ENCODE measurements around the gene GALM. TPM values are rescaled to one million over a fixed set of nuclear protein-coding genes. Genes with fewer than 3 reads are reported as not detected.

Gene GALM
- total and polyA plus RNA-seq, 4 donors: 20.5 to 32.8 (median 26.1) TPM

GRCh38 chr2:38743672-38744398 lies 77.9 kb downstream of the GALM start:
- peaks cover 7 to 58% (median 48%) of the 10 kb centered on the region in 4 donors for H3K36me3 ChIP-seq (ENCODE audit: control insufficient read depth in 4 of 4, insufficient read depth in 3 of 4, low read depth in 1 of 4, low read length in 3 of 4)
- H3K9ac ChIP-seq (ENCODE audit: low read depth in 1 of 2, low read length in 2 of 2): no peak overlapping the region
- H3K4me1 ChIP-seq (ENCODE audit: control insufficient read depth in 4 of 4, insufficient read depth in 4 of 4, low read length in 3 of 4): peaks cover 5 to 64% (median 48%) of the 10 kb centered on the region in 4 donors
- no peaks in the 10 kb centered on the region for H3K27me3 ChIP-seq (ENCODE audit: control insufficient read depth in 4 of 4, insufficient read depth in 4 of 4, low read length in 3 of 4)
- TF ChIP-seq NR2F2 (IDR thresholded peaks at IDR 0.05) (no peak), HNF4A (conservative IDR thresholded peaks at IDR 0.05) (no peak), HNF4G (IDR thresholded peaks at IDR 0.05) (no peak), CTCF (IDR thresholded peaks at IDR 0.05; ENCODE audit: low read depth, low read length, missing input control) (no peak), REST (IDR thresholded peaks at IDR 0.05) (no peak), RXRA (IDR thresholded peaks at IDR 0.05) (no peak), EGR1 (IDR thresholded peaks at IDR 0.05; ENCODE audit: low read depth in 2 of 2) (no peak), FOXA2 (IDR thresholded peaks at IDR 0.05) (no peak), SP1 (IDR thresholded peaks at IDR 0.05) (no peak), YY1 (IDR thresholded peaks at IDR 0.05) (no peak), ATF3 (IDR thresholded peaks at IDR 0.05) (no peak), GABPA (IDR thresholded peaks at IDR 0.05 in 1 of 2, conservative IDR thresholded peaks at IDR 0.05 in 1 of 2) (no peak), TAF1 (conservative IDR thresholded peaks at IDR 0.05) (no peak), JUND (IDR thresholded peaks at IDR 0.05) (no peak), ZBTB33 (IDR thresholded peaks at IDR 0.05) (no peak), MAX (IDR thresholded peaks at IDR 0.05) (no peak), RAD21 (IDR thresholded peaks at IDR 0.05) (no peak), FOXA1 (IDR thresholded peaks at IDR 0.05) (no peak)
- no peak for DNase-seq (ENCODE audit: low spot score)
- H3K4me3 ChIP-seq (ENCODE audit: low read depth in 1 of 3, low read length in 3 of 3): no peak overlapping the region
- no peaks in the 10 kb centered on the region for H3K9me3 ChIP-seq (ENCODE audit: control insufficient read depth in 4 of 4, low read length in 3 of 4)
- 90% methylated on average over 3 of the region's 3 CpGs for WGBS
- H3K27ac ChIP-seq (ENCODE audit: low read depth in 1 of 2, low read length in 2 of 2): no peak overlapping the region

All from liver (tissue), 9 donors.